ENCODE data around the gene TCF12.

DNA sequence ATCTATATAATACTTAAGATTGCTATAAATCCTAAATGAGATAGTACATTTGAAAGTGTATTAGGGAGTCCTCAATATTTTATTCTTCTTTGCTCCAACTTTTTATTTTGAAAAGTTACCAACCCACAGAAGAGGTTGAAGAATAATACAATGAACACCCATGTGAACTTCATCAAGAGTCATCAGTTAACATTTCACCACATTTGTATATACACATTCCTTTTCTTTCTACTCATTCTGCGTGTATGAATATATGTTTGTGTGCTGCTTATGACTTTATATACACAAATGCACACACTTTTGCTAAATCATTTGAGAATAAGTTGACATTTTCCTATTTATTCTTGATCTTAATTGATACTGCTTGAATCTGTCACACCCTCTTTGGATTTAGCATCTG is 264.6 kb downstream of the TCF12 start:
- TF ChIP-seq, protein P1, sequence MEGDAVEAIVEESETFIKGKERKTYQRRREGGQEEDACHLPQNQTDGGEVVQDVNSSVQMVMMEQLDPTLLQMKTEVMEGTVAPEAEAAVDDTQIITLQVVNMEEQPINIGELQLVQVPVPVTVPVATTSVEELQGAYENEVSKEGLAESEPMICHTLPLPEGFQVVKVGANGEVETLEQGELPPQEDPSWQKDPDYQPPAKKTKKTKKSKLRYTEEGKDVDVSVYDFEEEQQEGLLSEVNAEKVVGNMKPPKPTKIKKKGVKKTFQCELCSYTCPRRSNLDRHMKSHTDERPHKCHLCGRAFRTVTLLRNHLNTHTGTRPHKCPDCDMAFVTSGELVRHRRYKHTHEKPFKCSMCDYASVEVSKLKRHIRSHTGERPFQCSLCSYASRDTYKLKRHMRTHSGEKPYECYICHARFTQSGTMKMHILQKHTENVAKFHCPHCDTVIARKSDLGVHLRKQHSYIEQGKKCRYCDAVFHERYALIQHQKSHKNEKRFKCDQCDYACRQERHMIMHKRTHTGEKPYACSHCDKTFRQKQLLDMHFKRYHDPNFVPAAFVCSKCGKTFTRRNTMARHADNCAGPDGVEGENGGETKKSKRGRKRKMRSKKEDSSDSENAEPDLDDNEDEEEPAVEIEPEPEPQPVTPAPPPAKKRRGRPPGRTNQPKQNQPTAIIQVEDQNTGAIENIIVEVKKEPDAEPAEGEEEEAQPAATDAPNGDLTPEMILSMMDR (IDR thresholded peaks at IDR 0.05; ENCODE audit: low read length): no peak
- no peak for TF ChIP-seq EZH2 (IDR thresholded peaks at IDR 0.05; ENCODE audit: borderline replicate concordance, low read length)
